NT2/D1 (cell line): ENCODE results near the gene CENPF.

ENCODE experiments used
- SUZ12 ChIP-seq: IDR thresholded peaks from 2 replicates; pipeline ENCODE4 v1.6.1; 2011; ENCODE audit not compliant: insufficient read length, insufficient read depth; ENCODE audit errors: extremely low read depth
- YY1 ChIP-seq: IDR thresholded peaks from 2 replicates; pipeline ENCODE4 v1.6.1; 2011; ENCODE audit not compliant: insufficient read length, insufficient read depth
- ZNF274 ChIP-seq: IDR thresholded peaks from 2 replicates; pipeline ENCODE4 v1.6.1; 2011; ENCODE audit warnings: mild to moderate bottlenecking, low read depth, low read length

- TF ChIP-seq ZNF274 (no peak), YY1 (no peak), SUZ12 (no peak)
Observed at GRCh38 chr1:214636436-214636835, 33.4 kb downstream of the CENPF start.
